AG04449 (cell line): ENCODE results near the gene PPP2R2B.

Experiments used
- CTCF ChIA-PET: fragments of 350-600 bp; formaldehyde crosslinking; extraction: SDS; loops from one replicate; lab custom pipeline; 2021; ENCODE audit warnings: antibody characterized with exemption; lab: Yijun Ruan, JAX
- POLR2A ChIA-PET: fragments of 400-600, 350-600 bp; formaldehyde crosslinking; extraction: SDS; loops from one replicate; lab custom pipeline; 2020; ENCODE audit warnings: antibody characterized with exemption, inconsistent platforms; lab: Yijun Ruan, JAX
- DNase-seq: peaks from one replicate; pipeline ENCODE4 v3.0.0-alpha.2; 2010; ENCODE audit warnings: low read depth, low spot score
- H3K4me3 ChIP-seq: 2 replicates; pipeline ENCODE4 v1.5.1; 2011; ENCODE audit warnings: low read depth, mild to moderate bottlenecking, control low read depth, low read length
- CTCF ChIP-seq: IDR thresholded peaks from one replicate; pipeline ENCODE4 v1.5.1; 2011; ENCODE audit warnings: mild to moderate bottlenecking, moderate library complexity, low read length, control low read depth, inconsistent platforms; ENCODE audit not compliant: insufficient read depth; ENCODE audit errors: missing control alignments

PPP2R2B gene

GRCh38 chr5:146878476-146879172, at the start of gene PPP2R2B:
Gene PPP2R2B (minus strand): TSS chr5:146878757.
- no peak for DNase-seq
- TF ChIP-seq CTCF: no peak
- ChIA-PET CTCF (no interaction called here), POLR2A (no interaction called here)
- H3K4me3 ChIP-seq: peak within 1 kb of the TSS; percentile 61

- no peak overlapping the region for H3K4me3 ChIP-seq
- CTCF ChIA-PET: no interaction called here
- POLR2A ChIA-PET: no interaction called here
- DNase-seq: no peak
- no peak for TF ChIP-seq CTCF
Observed at GRCh38 chr5:146924132-146924531, 45.6 kb upstream of the PPP2R2B start.

- TF ChIP-seq CTCF: no peak
- no peak overlapping the region for H3K4me3 ChIP-seq
- CTCF ChIA-PET: no interaction called here
- POLR2A ChIA-PET: no interaction called here
- no peak for DNase-seq
Observed at GRCh38 chr5:146921225-146921624, 42.7 kb upstream of the PPP2R2B start.

GRCh38 chr5:146920351-146920881, 41.9 kb upstream of the PPP2R2B start:
- no peak overlapping the region for H3K4me3 ChIP-seq
- DNase-seq: no peak
- no peak for TF ChIP-seq CTCF
- CTCF ChIA-PET: no interaction called here
- POLR2A ChIA-PET: no interaction called here

- ChIA-PET POLR2A (no interaction called here), CTCF (no interaction called here)
- DNase-seq: no peak
- no peak overlapping the region for H3K4me3 ChIP-seq
- no peak for TF ChIP-seq CTCF
Observed at GRCh38 chr5:146919304-146919703, 40.7 kb upstream of the PPP2R2B start.

GRCh38 chr5:146917931-146918330, 39.4 kb upstream of the PPP2R2B start:
- CTCF ChIA-PET: no interaction called here
- no peak for DNase-seq
- POLR2A ChIA-PET: no interaction called here
- H3K4me3 ChIP-seq: no peak overlapping the region
- TF ChIP-seq CTCF: no peak
